Measurements from ENCODE around the gene CBY3.
"Not testable (repeated sequence)": the region's sequence is repeated elsewhere in the genome, so short reads cannot be mapped to it uniquely, and the experiment has no call there.

CBY3 gene

GRCh38 chr5:179680780-179681401 lies at the start of gene CBY3:
CBY3 (minus strand) TSS chr5:179681034; CDS start chr5:179680918, 116 bp downstream.
- no peak for DNase-seq (ENCODE audit: low read depth in 4 of 4, low spot score in 1 of 4)

GRCh38 chr5:179730356-179730755 lies 49.5 kb upstream of the CBY3 start:
- DNase-seq (ENCODE audit: low read depth in 4 of 4, low spot score in 1 of 4): no peak

- DNase-seq (ENCODE audit: low read depth in 4 of 4, low spot score in 1 of 4): no peak
Measured at GRCh38 chr5:179729727-179730126, 48.9 kb upstream of the CBY3 start.

GRCh38 chr5:179729303-179729702 lies 48.5 kb upstream of the CBY3 start:
- no peak for DNase-seq (ENCODE audit: low read depth in 4 of 4, low spot score in 1 of 4)

GRCh38 chr5:179727106-179727505 lies 46.3 kb upstream of the CBY3 start:
- DNase-seq (ENCODE audit: low read depth in 4 of 4, low spot score in 1 of 4): no peak

GRCh38 chr5:179724163-179724562 lies 43.3 kb upstream of the CBY3 start:
- DNase-seq (ENCODE audit: low read depth in 4 of 4, low spot score in 1 of 4): no peak

- DNase-seq (ENCODE audit: low read depth in 4 of 4, low spot score in 1 of 4): no peak
Measured at GRCh38 chr5:179720222-179720621, 39.4 kb upstream of the CBY3 start.

- no peak for DNase-seq (ENCODE audit: low read depth in 4 of 4, low spot score in 1 of 4)
Measured at GRCh38 chr5:179716286-179716685, 35.5 kb upstream of the CBY3 start.

- no peak for DNase-seq (ENCODE audit: low read depth in 4 of 4, low spot score in 1 of 4)
Measured at GRCh38 chr5:179700401-179700918, 19.6 kb upstream of the CBY3 start.

- peak in 1 of 4 experiments; percentile 32 for DNase-seq (ENCODE audit: low read depth in 4 of 4, low spot score in 1 of 4)
Measured at GRCh38 chr5:179699616-179700237, 18.9 kb upstream of the CBY3 start.

GRCh38 chr5:179698935-179699615 lies 18.2 kb upstream of the CBY3 start, which contains the start of gene CANX:
CANX (plus strand) TSS chr5:179698967; CDS start chr5:179705682, 6,715 bp downstream.
- no peak for DNase-seq (ENCODE audit: low read depth in 4 of 4, low spot score in 1 of 4)

- peak; percentile 91 to 98 (median 98) for DNase-seq (ENCODE audit: low read depth in 4 of 4, low spot score in 1 of 4)
Measured at GRCh38 chr5:179697993-179698934, 17.4 kb upstream of the CBY3 start.

- not testable (repeated sequence) for DNase-seq (ENCODE audit: low read depth in 4 of 4, low spot score in 1 of 4)
Measured at GRCh38 chr5:179697543-179697942, 16.7 kb upstream of the CBY3 start.

- no peak for DNase-seq (ENCODE audit: low read depth in 4 of 4, low spot score in 1 of 4)
Measured at GRCh38 chr5:179697108-179697507, 16.3 kb upstream of the CBY3 start.

GRCh38 chr5:179696603-179697002 lies 15.8 kb upstream of the CBY3 start:
- no peak for DNase-seq (ENCODE audit: low read depth in 4 of 4, low spot score in 1 of 4)

- DNase-seq (ENCODE audit: low read depth in 4 of 4, low spot score in 1 of 4): no peak
Measured at GRCh38 chr5:179694561-179694960, 13.7 kb upstream of the CBY3 start.

- not testable (repeated sequence) for DNase-seq (ENCODE audit: low read depth in 4 of 4, low spot score in 1 of 4)
Measured at GRCh38 chr5:179689212-179689611, 8.4 kb upstream of the CBY3 start.

GRCh38 chr5:179680014-179680779 lies 637 bp downstream of the CBY3 start:
- no peak for DNase-seq (ENCODE audit: low read depth in 4 of 4, low spot score in 1 of 4)

- DNase-seq (ENCODE audit: low read depth in 4 of 4, low spot score in 1 of 4): peak in 2 of 4 experiments; percentile 46 to 64
Measured at GRCh38 chr5:179679014-179679674, 1.7 kb downstream of the CBY3 start.

All from stimulated activated CD4-positive, alpha-beta T cell treated with anti-CD3 and anti-CD28 coated beads, Interleukin-1b, Interleukin-23, amount 100 ng/mL, for 24 hours (primary cell).